Common myeloid progenitor, CD34-positive (primary cell): ENCODE data around the gene ZNF548.
A peak's percentile ranks its signal among the peaks of the same experiment; 100 is the strongest.

ENCODE experiments used
- CTCF ChIA-PET: fragments of 350-600 bp; sonication (Branson Sonifier 250); formaldehyde crosslinking; loops from one replicate; lab custom pipeline; 2021; ENCODE audit warnings: antibody characterized with exemption; lab: Charles Lee
- POLR2A ChIA-PET: fragments of 350-600 bp; sonication (Branson Sonifier 250); formaldehyde crosslinking; loops from one replicate; lab custom pipeline; 2021; ENCODE audit warnings: antibody characterized with exemption; lab: Charles Lee
- DNase-seq, 3 donors: peaks; one replicate each; pipeline versions ENCODE4 v3.0.0 to v3.0.0-alpha.2; 2013
- H3K27ac ChIP-seq, 2 experiments: 1 replicate in 1 of 2; 2 replicates in 1 of 2; pipeline ENCODE4 v1.7.0; 2013; ENCODE audit warnings: inconsistent platforms in 2 of 2, low read length in 2 of 2, mild to moderate bottlenecking in 2 of 2, low read depth in 1 of 2, moderate library complexity in 1 of 2; ENCODE audit not compliant: severe bottlenecking in 2 of 2, insufficient read depth in 1 of 2, poor library complexity in 1 of 2
- H3K27me3 ChIP-seq, 5 experiments: replicated peaks in 2 of 5; 1 replicate in 3 of 5; 2 replicates in 2 of 5; pipeline versions ENCODE4 v1.6.1 to v1.7.0; 2013; ENCODE audit warnings: low read length in 4 of 5, mild to moderate bottlenecking in 2 of 5, moderate library complexity in 2 of 5, inconsistent platforms in 1 of 5; ENCODE audit not compliant: insufficient read depth in 5 of 5, control insufficient read depth in 4 of 5
- H3K36me3 ChIP-seq, 4 experiments: 1 replicate in 2 of 4; 2 replicates in 2 of 4; pipeline versions ENCODE4 v1.6.1 to v1.7.0; 2013; ENCODE audit warnings: low read length in 3 of 4, control low read depth in 1 of 4, mild to moderate bottlenecking in 1 of 4; ENCODE audit not compliant: control insufficient read depth in 4 of 4, insufficient read depth in 4 of 4
- H3K4me1 ChIP-seq, 4 experiments: 1 replicate in 3 of 4; 2 replicates in 1 of 4; pipeline versions ENCODE4 v1.6.1 to v1.7.1; 2013; ENCODE audit warnings: low read length in 3 of 4, mild to moderate bottlenecking in 3 of 4, control low read depth in 1 of 4, inconsistent platforms in 1 of 4, moderate library complexity in 1 of 4; ENCODE audit not compliant: control insufficient read depth in 4 of 4, insufficient read depth in 4 of 4; ENCODE audit errors: control extremely low read depth in 1 of 4
- H3K4me3 ChIP-seq, 7 experiments: 1 replicate in 4 of 7; 2 replicates in 3 of 7; pipeline versions ENCODE4 v1.5.1 to v1.7.0; 2013; ENCODE audit warnings: mild to moderate bottlenecking in 7 of 7, low read length in 6 of 7, moderate library complexity in 6 of 7, inconsistent platforms in 2 of 7, low read depth in 2 of 7, control low read depth in 1 of 7; ENCODE audit not compliant: insufficient read depth in 4 of 7, control insufficient read depth in 1 of 7; ENCODE audit errors: extremely low read depth in 1 of 7
- H3K9me3 ChIP-seq, 5 experiments: 1 replicate in 4 of 5; 2 replicates in 1 of 5; pipeline versions ENCODE4 v1.6.1 to v1.7.1; 2013; ENCODE audit warnings: low read length in 4 of 5, mild to moderate bottlenecking in 2 of 5, inconsistent platforms in 1 of 5, low read depth in 1 of 5, moderate library complexity in 1 of 5; ENCODE audit not compliant: control insufficient read depth in 4 of 5, insufficient read depth in 2 of 5; ENCODE audit errors: control extremely low read depth in 1 of 5
- WGBS: methylation state at CpG from one replicate; pipeline ENCODE4 v1.1.5; 2013; ENCODE audit not compliant: insufficient coverage; 5-methylcytosine and 5-hydroxymethylcytosine counted together

Gene ZNF548

GRCh38 chr19:57421037-57421436 lies 31.4 kb downstream of the ZNF548 start:
- Histone ChIP-seq H3K4me1 (no peaks in the 10 kb centered on the region), H3K27me3 (no peaks in the 10 kb centered on the region), H3K9me3 (peaks cover 11 to 56% (median 31%) of the 10 kb centered on the region in 5 experiments), H3K27ac (no peak overlapping the region), H3K4me3 (no peak overlapping the region), H3K36me3 (peaks cover 33 to 57% (median 45%) of the 10 kb centered on the region in 4 experiments)
- ChIA-PET CTCF (no interaction called here), POLR2A (no interaction called here)
- 100% methylated on average over 1 of the region's 3 CpGs for WGBS
- DNase-seq: no peak

GRCh38 chr19:57434386-57435061 lies 44.9 kb downstream of the ZNF548 start:
- CTCF ChIA-PET: interaction anchor here (1.6 kb wide), 1 partner anchor 27 kb away, joined by 3 read pairs; no protein-coding TSS in a partner anchor
- peak overlapping the region in 1 of 2 experiments; percentile 79 for H3K27ac ChIP-seq

GRCh38 chr19:57435062-57435978 lies 45.7 kb downstream of the ZNF548 start, which contains the start of gene ZNF749:
ZNF749 (plus strand) TSS chr19:57435325; CDS start chr19:57435579, 254 bp downstream.
- Histone ChIP-seq H3K36me3 (peaks cover 7 to 26% (median 18%) of the 10 kb centered on the region in 4 experiments), H3K27ac (peak within 1 kb of the TSS; percentile 30 to 79), H3K4me3 (peak within 1 kb of the TSS; percentile 68 to 96 (median 88)), H3K9me3 (peaks cover 0 to 18% (median 13%) of the 10 kb centered on the region in 5 experiments), H3K27me3 (no peaks in the 10 kb centered on the region), H3K4me1 (peaks cover 4 to 20% (median 14%) of the 10 kb centered on the region in 4 experiments)
- POLR2A ChIA-PET: interaction anchor here (0.6 to 1.2 kb wide), 2 partner anchors 274 to 978 kb away, joined by 3 read pairs; partner anchors contain the start of gene ZNF154
- peak; percentile 97 to 99 (median 98) for DNase-seq
- WGBS: under 1% methylated on average over 55 of the region's 61 CpGs
- CTCF ChIA-PET: interaction anchor here (1.4 to 1.6 kb wide), 3 partner anchors 21 to 29 kb away, joined by 3 to 4 read pairs (median 3); no protein-coding TSS in a partner anchor

More at GRCh38 chr19:57434386-57435061, 44.9 kb downstream of the ZNF548 start:
- 18% methylated on average over 11 of the region's 15 CpGs for WGBS
- H3K9me3 ChIP-seq: peaks cover 0 to 11% (median 10%) of the 10 kb centered on the region in 5 experiments
- POLR2A ChIA-PET: no interaction called here
- peaks cover 4 to 20% (median 14%) of the 10 kb centered on the region in 4 experiments for H3K4me1 ChIP-seq
- peaks cover 5 to 19% (median 15%) of the 10 kb centered on the region in 4 experiments for H3K36me3 ChIP-seq
- peak in 1 of 3 donors; percentile 8 for DNase-seq
- no peaks in the 10 kb centered on the region for H3K27me3 ChIP-seq
- peak overlapping the region; percentile 68 to 96 (median 88) for H3K4me3 ChIP-seq

GRCh38 chr19:57436417-57436816 lies 46.8 kb downstream of the ZNF548 start:
- Histone ChIP-seq H3K9me3 (peaks cover 0 to 25% (median 17%) of the 10 kb centered on the region in 5 experiments), H3K27me3 (no peaks in the 10 kb centered on the region), H3K4me1 (peaks cover 4 to 20% (median 14%) of the 10 kb centered on the region in 4 experiments), H3K36me3 (peaks cover 7 to 32% (median 22%) of the 10 kb centered on the region in 4 experiments), H3K4me3 (peak overlapping the region in 4 of 7 experiments; percentile 76 to 96 (median 90)), H3K27ac (no peak overlapping the region)
- ChIA-PET CTCF (interaction anchor here (1.4 kb wide), 2 partner anchors 22 to 30 kb away, joined by 3 to 4 read pairs; no protein-coding TSS in a partner anchor), POLR2A (interaction anchor here (1.2 kb wide), 1 partner anchor 273 kb away, joined by 3 read pairs; the partner anchor contains the start of gene ZNF154)
- no peak for DNase-seq
- no CpG with 5 or more reads among the region's 1 CpG for WGBS

- WGBS: 90% methylated on average over 3 of the region's 4 CpGs
- no peaks in the 10 kb centered on the region for H3K27me3 ChIP-seq
- CTCF ChIA-PET: interaction anchor here (1.2 kb wide), 1 partner anchor 12 kb away, joined by 4 read pairs; no protein-coding TSS in a partner anchor
- DNase-seq: no peak
- peaks cover 4 to 20% (median 14%) of the 10 kb centered on the region in 4 experiments for H3K4me1 ChIP-seq
- peaks cover 9 to 45% (median 32%) of the 10 kb centered on the region in 4 experiments for H3K36me3 ChIP-seq
- POLR2A ChIA-PET: no interaction called here
- H3K9me3 ChIP-seq: peaks cover 0 to 39% (median 30%) of the 10 kb centered on the region in 5 experiments
- H3K4me3 ChIP-seq: no peak overlapping the region
- no peak overlapping the region for H3K27ac ChIP-seq
These were observed 48.3 kb downstream of the ZNF548 start for GRCh38 chr19:57437931-57438330.

- H3K27me3 ChIP-seq: no peaks in the 10 kb centered on the region
- no peak overlapping the region for H3K4me3 ChIP-seq
- H3K27ac ChIP-seq: no peak overlapping the region
- H3K36me3 ChIP-seq: peaks cover 16 to 55% (median 42%) of the 10 kb centered on the region in 4 experiments
- peaks cover 4 to 20% (median 14%) of the 10 kb centered on the region in 4 experiments for H3K4me1 ChIP-seq
- peaks cover 0 to 49% (median 39%) of the 10 kb centered on the region in 5 experiments for H3K9me3 ChIP-seq
- DNase-seq: no peak
- POLR2A ChIA-PET: no interaction called here
- CTCF ChIA-PET: no interaction called here
- 80% methylated on average over 8 of the region's 9 CpGs for WGBS
These were observed 49.3 kb downstream of the ZNF548 start for GRCh38 chr19:57438925-57439324.
